HepG2 (cell line): Measurements from ENCODE around the gene CNTROB. TPM values are rescaled to one million over a fixed set of nuclear protein-coding genes. Genes with fewer than 3 reads are reported as not detected.

Source experiments
- AKAP8 ChIP-seq: sonication (generic); formaldehyde crosslinking; IDR thresholded peaks from 2 replicates; pipeline ENCODE4 v1.5.1; 2020; ENCODE audit warnings: mild to moderate bottlenecking, missing genetic modification reagents
- CBX1 ChIP-seq: IDR thresholded peaks from one replicate; pipeline ENCODE4 v1.6.1; 2016; ENCODE audit warnings: antibody characterized with exemption, low read depth
- DNMT3B ChIP-seq: conservative IDR thresholded peaks from 2 replicates; pipeline ENCODE4 v1.6.1; 2016; ENCODE audit warnings: missing biosample characterization, control low read depth
- FOXA1 ChIP-seq, 2 experiments: fragments of 450-650 bp in 1 of 2; sonication (generic) in 1 of 2; formaldehyde crosslinking in 1 of 2; IDR thresholded peaks; 2 replicates each; pipeline versions ENCODE4 v1.4.0 to v1.6.1; 2016 to 2020; ENCODE audit warnings: missing genetic modification reagents in 1 of 2
- GTF2F1 ChIP-seq: fragments of 150-350 bp; IDR thresholded peaks from 2 replicates; pipeline ENCODE4 v1.6.1; 2014; ENCODE audit warnings: low read length
- PHF20 ChIP-seq: sonication (generic); formaldehyde crosslinking; IDR thresholded peaks from 2 replicates; pipeline ENCODE4 v1.5.0; 2020; ENCODE audit warnings: mild to moderate bottlenecking, missing genetic modification reagents
- RARG ChIP-seq: sonication (generic); formaldehyde crosslinking; IDR thresholded peaks from 2 replicates; pipeline ENCODE4 v1.4.0; 2020; ENCODE audit warnings: low read depth, mild to moderate bottlenecking, missing genetic modification reagents
- TEAD3 ChIP-seq: optimal IDR thresholded peaks from 2 replicates; pipeline ENCODE3; 2016; ENCODE audit warnings: borderline replicate concordance
- ZBTB10 ChIP-seq: sonication (generic); formaldehyde crosslinking; IDR thresholded peaks from 2 replicates; pipeline ENCODE4 v1.4.0; 2020; ENCODE audit warnings: missing genetic modification reagents, borderline replicate concordance
- ZBTB7B ChIP-seq: sonication (generic); formaldehyde crosslinking; IDR thresholded peaks from 2 replicates; pipeline ENCODE4 v1.4.0; 2020; ENCODE audit warnings: missing genetic modification reagents
- ZC3H13 ChIP-seq: sonication (generic); formaldehyde crosslinking; IDR thresholded peaks from 2 replicates; pipeline ENCODE4 v1.8.1; 2023; ENCODE audit warnings: mild to moderate bottlenecking, missing genetic modification reagents, moderate library complexity
- ZMAT3 ChIP-seq: sonication (generic); formaldehyde crosslinking; conservative IDR thresholded peaks from 2 replicates; pipeline ENCODE4 v1.7.0; 2021; ENCODE audit warnings: missing genetic modification reagents
- ZNF10 ChIP-seq: sonication (generic); formaldehyde crosslinking; IDR thresholded peaks from 2 replicates; pipeline ENCODE4 v1.4.0; 2020; ENCODE audit warnings: mild to moderate bottlenecking, low read depth, missing genetic modification reagents, borderline replicate concordance
- ZNF143 ChIP-seq: sonication (generic); formaldehyde crosslinking; IDR thresholded peaks from 2 replicates; pipeline ENCODE4 v1.4.0; 2020; ENCODE audit warnings: missing genetic modification reagents
- ZNF280D ChIP-seq: sonication (generic); formaldehyde crosslinking; IDR thresholded peaks from 2 replicates; pipeline ENCODE4 v1.5.1; 2020; ENCODE audit warnings: mild to moderate bottlenecking, missing genetic modification reagents
- ZNF460 ChIP-seq: sonication (generic); formaldehyde crosslinking; IDR thresholded peaks from 2 replicates; pipeline ENCODE4 v1.5.1; 2020; ENCODE audit warnings: missing genetic modification reagents, mild to moderate bottlenecking, borderline replicate concordance
- ZNF549 ChIP-seq: sonication (generic); formaldehyde crosslinking; IDR thresholded peaks from 2 replicates; pipeline ENCODE4 v1.5.0; 2020; ENCODE audit warnings: missing genetic modification reagents
- ZNF572 ChIP-seq: sonication (generic); formaldehyde crosslinking; IDR thresholded peaks from 2 replicates; pipeline ENCODE4 v1.5.1; 2020; ENCODE audit warnings: mild to moderate bottlenecking, missing genetic modification reagents
- ZNF576 ChIP-seq: sonication (generic); formaldehyde crosslinking; IDR thresholded peaks from 2 replicates; pipeline ENCODE4 v1.4.0; 2020; ENCODE audit warnings: mild to moderate bottlenecking, missing genetic modification reagents
- ZNF772 ChIP-seq: sonication (generic); formaldehyde crosslinking; IDR thresholded peaks from 2 replicates; pipeline ENCODE4 v1.5.0; 2020; ENCODE audit warnings: mild to moderate bottlenecking, missing genetic modification reagents
- ZNF781 ChIP-seq: sonication (generic); formaldehyde crosslinking; IDR thresholded peaks from 2 replicates; pipeline ENCODE4 v1.5.1; 2020; ENCODE audit warnings: borderline replicate concordance, mild to moderate bottlenecking, missing genetic modification reagents; ENCODE audit errors: not compliant biosample characterization
- ZNF83 ChIP-seq: sonication (generic); formaldehyde crosslinking; IDR thresholded peaks from 2 replicates; pipeline ENCODE4 v1.4.0; 2020; ENCODE audit warnings: missing genetic modification reagents, mild to moderate bottlenecking, borderline replicate concordance
- polyA plus RNA-seq, 8 experiments: library from polyadenylated mRNA; depleted of rRNA in 3 of 8; stranded (reverse) in 7 of 8; unstranded in 1 of 8; fragments of >200 nt; fragmentation: Illumina TruSeq in 4 of 8; extraction: Trizol in 4 of 8; gene quantifications; 2 replicates each; pipeline versions ENCODE4 v1.2.1 to v1.2.3, GENCODE V29; 2011 to 2016; ENCODE audit warnings: low read depth in 4 of 8, missing spikeins in 1 of 8, mixed read lengths in 1 of 8; ENCODE audit not compliant: insufficient read depth in 1 of 8
- total RNA-seq, 5 experiments: library from RNA; depleted of rRNA; stranded (reverse); fragments of >200 nt; fragmentation: Illumina TruSeq; extraction: Trizol; gene quantifications; 2 replicates each; pipeline ENCODE4 v1.2.3, GENCODE V29; 2016; ENCODE audit warnings: low read depth in 1 of 5

CNTROB gene
- total and polyA plus RNA-seq, 2 of the 13 experiments (the other 11 are each of a cell fraction or from before 2014, with no cell fraction given): 21.2 to 24.1 TPM

GRCh38 chr17:7915611-7916384 is 16.2 kb upstream of the CNTROB start, which contains the start of gene RNF227 (continued):
- TF ChIP-seq ZNF83 (no peak), ZBTB7B (CRISPR knock-in tag) (0 out of 2 replicates have a peak, but pooled peaks have one; percentile 30), ZNF549 (CRISPR knock-in tag) (no peak), ZNF781 (CRISPR knock-in tag) (no peak), ZBTB10 (CRISPR knock-in tag) (peak; percentile 66; the same call in 1 of the 2 replicates), RARG (no peak), ZNF572 (CRISPR knock-in tag) (no peak), GTF2F1 (no peak), ZMAT3 (peak; percentile 96; the same call in 1 of the 2 replicates), ZNF280D (CRISPR knock-in tag) (no peak), ZNF576 (CRISPR knock-in tag) (peak; percentile 90; the same call in 1 of the 2 replicates), FOXA1 (IDR thresholded peaks at IDR 0.05) (no peak), FOXA1 (CRISPR knock-in tag; IDR thresholded peaks at IDR 0.05) (no peak), PHF20 (CRISPR knock-in tag) (0 out of 2 replicates have a peak, but pooled peaks have one; percentile 54), TEAD3 (CRISPR knock-in tag) (no peak), ZNF10 (CRISPR knock-in tag) (no peak), ZNF143 (no peak), AKAP8 (CRISPR knock-in tag) (0 out of 2 replicates have a peak, but pooled peaks have one; percentile 48), ZC3H13 (CRISPR knock-in tag) (peak; percentile 89), ZNF460 (no peak), CBX1 (no peak), ZNF772 (CRISPR knock-in tag) (peak; percentile 85; the same call in 1 of the 2 replicates), DNMT3B (0 out of 2 replicates have a peak, but pooled peaks have one; percentile 45)
